ENCODE results near the gene NCAM1.
A peak's percentile ranks its signal among the peaks of the same experiment; 100 is the strongest.

The NCAM1 gene

GRCh38 chr11:113313601-113314000 lies 352.4 kb downstream of the NCAM1 start:
- DNase-seq (ENCODE audit: low read depth) = no peak

- no peak for DNase-seq (ENCODE audit: low read depth)
Measured at GRCh38 chr11:113314065-113314388, 352.8 kb downstream of the NCAM1 start.

- DNase-seq (ENCODE audit: low read depth) = peak; percentile 75
Measured at GRCh38 chr11:113314389-113315301, 353.4 kb downstream of the NCAM1 start, which contains the start of gene TTC12. Gene TTC12, plus strand, starts transcription at chr11:113314583. Its CDS starts 1,675 bp downstream, at chr11:113316258.

GRCh38 chr11:113315811-113316210 lies 354.6 kb downstream of the NCAM1 start:
- no peak for DNase-seq (ENCODE audit: low read depth)

- DNase-seq (ENCODE audit: low read depth) = no peak
Measured at GRCh38 chr11:113316256-113316655, 355.0 kb downstream of the NCAM1 start.

- DNase-seq (ENCODE audit: low read depth) = no peak
Measured at GRCh38 chr11:113317339-113317738, 356.1 kb downstream of the NCAM1 start.

GRCh38 chr11:113319085-113319484 lies 357.9 kb downstream of the NCAM1 start:
- no peak for DNase-seq (ENCODE audit: low read depth)

GRCh38 chr11:113322158-113322557 lies 360.9 kb downstream of the NCAM1 start:
- no peak for DNase-seq (ENCODE audit: low read depth)

GRCh38 chr11:113324250-113324649 lies 363.0 kb downstream of the NCAM1 start:
- no peak for DNase-seq (ENCODE audit: low read depth)

All from stimulated activated CD8-positive, alpha-beta memory T cell treated with anti-CD3 and anti-CD28 coated beads, Interleukin-12 subunit alpha, Interleukin-12 subunit beta, amount 100 ng/mL, for 1 hour (primary cell).